ENCODE measurements around the gene SRM. TPM values are rescaled to one million over a fixed set of nuclear protein-coding genes. Genes with fewer than 3 reads are reported as not detected.

The SRM gene
- total and polyA plus RNA-seq, 2 of the 4 experiments (the other 2 are of a cell fraction) = 23.1 to 160 TPM

DNA sequence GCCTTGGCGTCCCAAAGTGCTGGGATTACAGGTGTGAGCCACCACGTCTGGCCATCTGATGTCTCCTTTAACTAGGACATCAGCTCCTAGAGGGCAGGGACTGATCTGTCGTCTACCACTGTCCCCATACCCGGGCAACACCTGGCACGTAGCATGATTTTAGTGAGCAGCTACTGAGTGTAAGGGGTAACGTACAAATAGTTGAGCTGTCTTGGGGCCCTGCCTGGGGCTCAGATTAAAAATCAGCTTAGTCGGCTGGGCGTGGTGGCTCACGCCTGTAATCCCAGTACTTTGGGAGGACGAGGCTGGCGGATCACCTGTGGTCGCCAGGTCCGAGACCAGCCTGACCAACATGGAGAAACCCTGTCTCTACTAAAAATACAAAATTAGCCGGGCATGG is 1.8 kb downstream of the SRM start:
- Histone ChIP-seq H3K14ac (replicated peaks; ENCODE audit: low read depth, low read length) (no peak overlapping the region), H3K18ac (ENCODE audit: low read depth, low read length) (no peak overlapping the region), H3K4me3 (ENCODE audit: insufficient read depth, low read depth, low read length) (no peak overlapping the region), H4K5ac (ENCODE audit: low read depth, low read length) (no peak overlapping the region), H2AK9ac (replicated peaks; ENCODE audit: low read depth, low read length, poor library complexity) (peak overlapping the region; percentile 78), H3K36me3 (ENCODE audit: control insufficient read depth, insufficient read depth, low read length) (peaks cover 17% of the 10 kb centered on the region), H2BK5ac (ENCODE audit: low read depth, low read length, poor library complexity, severe bottlenecking) (no peak overlapping the region), H3K4me1 (ENCODE audit: control insufficient read depth, insufficient read depth, low read length) (peaks cover 8% of the 10 kb centered on the region), H3K4ac (ENCODE audit: low read depth, low read length) (no peak overlapping the region), H4K91ac (ENCODE audit: insufficient read depth, low read depth, low read length) (no peak overlapping the region), H2AFZ (replicated peaks; ENCODE audit: low read length, poor library complexity) (no peak overlapping the region), H3K9ac (ENCODE audit: low read depth, low read length) (no peak overlapping the region), H4K20me1 (ENCODE audit: insufficient read depth, low read length) (peaks cover 20% of the 10 kb centered on the region), H3K56ac (ENCODE audit: extremely low read depth, insufficient read depth, low read length) (no peak overlapping the region), H3K9me3 (ENCODE audit: control insufficient read depth, insufficient read depth, low read length) (no peaks in the 10 kb centered on the region), H3K79me1 (ENCODE audit: low read depth in 1 of 2, low read length in 2 of 2) (peaks cover 24 to 48% of the 10 kb centered on the region in 2 experiments), H3K4me2 (ENCODE audit: low read depth, low read length) (no peak overlapping the region), H2BK120ac (ENCODE audit: low read depth, low read length) (no peak overlapping the region), H2AK5ac (ENCODE audit: low read depth, low read length) (no peak overlapping the region), H3K27me3 (ENCODE audit: control insufficient read depth, insufficient read depth, low read length) (no peaks in the 10 kb centered on the region), H3K9me1 (ENCODE audit: insufficient read depth, low read length) (peaks cover 8% of the 10 kb centered on the region; the same call in 1 of the 2 replicates), H4K8ac (ENCODE audit: low read depth in 2 of 2, low read length in 2 of 2) (no peak overlapping the region), H3K23ac (ENCODE audit: low read depth, low read length) (no peak overlapping the region), H2BK15ac (ENCODE audit: low read depth, low read length) (no peak overlapping the region), H3K27ac (ENCODE audit: insufficient read depth, low read length) (no peak overlapping the region), H2BK20ac (ENCODE audit: low read depth, low read length) (no peak overlapping the region)
- intact Hi-C loops (cut with micrococcal nuclease) = no loop called here
- TF ChIP-seq, protein P1, sequence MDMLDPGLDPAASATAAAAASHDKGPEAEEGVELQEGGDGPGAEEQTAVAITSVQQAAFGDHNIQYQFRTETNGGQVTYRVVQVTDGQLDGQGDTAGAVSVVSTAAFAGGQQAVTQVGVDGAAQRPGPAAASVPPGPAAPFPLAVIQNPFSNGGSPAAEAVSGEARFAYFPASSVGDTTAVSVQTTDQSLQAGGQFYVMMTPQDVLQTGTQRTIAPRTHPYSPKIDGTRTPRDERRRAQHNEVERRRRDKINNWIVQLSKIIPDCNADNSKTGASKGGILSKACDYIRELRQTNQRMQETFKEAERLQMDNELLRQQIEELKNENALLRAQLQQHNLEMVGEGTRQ (IDR thresholded peaks at IDR 0.05; ENCODE audit: low read depth, low read length) = no peak
- TF ChIP-seq RAD21 (IDR thresholded peaks at IDR 0.05; ENCODE audit: low read length) (no peak), RFX5 (IDR thresholded peaks at IDR 0.05; ENCODE audit: low read depth, low read length) (no peak), FOS (IDR thresholded peaks at IDR 0.05; ENCODE audit: low read depth, low read length) (no peak), MAZ (IDR thresholded peaks at IDR 0.05; ENCODE audit: borderline replicate concordance, low read depth, low read length) (no peak), CEBPB (IDR thresholded peaks at IDR 0.05; ENCODE audit: low read depth, low read length) (no peak), POLR2A (IDR thresholded peaks at IDR 0.05; ENCODE audit: low read depth, low read length) (no peak), CHD1 (IDR thresholded peaks at IDR 0.05; ENCODE audit: low read depth, low read length) (no peak)
- TF ChIP-seq, protein P2, sequence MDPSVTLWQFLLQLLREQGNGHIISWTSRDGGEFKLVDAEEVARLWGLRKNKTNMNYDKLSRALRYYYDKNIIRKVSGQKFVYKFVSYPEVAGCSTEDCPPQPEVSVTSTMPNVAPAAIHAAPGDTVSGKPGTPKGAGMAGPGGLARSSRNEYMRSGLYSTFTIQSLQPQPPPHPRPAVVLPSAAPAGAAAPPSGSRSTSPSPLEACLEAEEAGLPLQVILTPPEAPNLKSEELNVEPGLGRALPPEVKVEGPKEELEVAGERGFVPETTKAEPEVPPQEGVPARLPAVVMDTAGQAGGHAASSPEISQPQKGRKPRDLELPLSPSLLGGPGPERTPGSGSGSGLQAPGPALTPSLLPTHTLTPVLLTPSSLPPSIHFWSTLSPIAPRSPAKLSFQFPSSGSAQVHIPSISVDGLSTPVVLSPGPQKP (IDR thresholded peaks at IDR 0.05; ENCODE audit: borderline replicate concordance, low read depth, low read length) = no peak
- TF ChIP-seq, protein P3, sequence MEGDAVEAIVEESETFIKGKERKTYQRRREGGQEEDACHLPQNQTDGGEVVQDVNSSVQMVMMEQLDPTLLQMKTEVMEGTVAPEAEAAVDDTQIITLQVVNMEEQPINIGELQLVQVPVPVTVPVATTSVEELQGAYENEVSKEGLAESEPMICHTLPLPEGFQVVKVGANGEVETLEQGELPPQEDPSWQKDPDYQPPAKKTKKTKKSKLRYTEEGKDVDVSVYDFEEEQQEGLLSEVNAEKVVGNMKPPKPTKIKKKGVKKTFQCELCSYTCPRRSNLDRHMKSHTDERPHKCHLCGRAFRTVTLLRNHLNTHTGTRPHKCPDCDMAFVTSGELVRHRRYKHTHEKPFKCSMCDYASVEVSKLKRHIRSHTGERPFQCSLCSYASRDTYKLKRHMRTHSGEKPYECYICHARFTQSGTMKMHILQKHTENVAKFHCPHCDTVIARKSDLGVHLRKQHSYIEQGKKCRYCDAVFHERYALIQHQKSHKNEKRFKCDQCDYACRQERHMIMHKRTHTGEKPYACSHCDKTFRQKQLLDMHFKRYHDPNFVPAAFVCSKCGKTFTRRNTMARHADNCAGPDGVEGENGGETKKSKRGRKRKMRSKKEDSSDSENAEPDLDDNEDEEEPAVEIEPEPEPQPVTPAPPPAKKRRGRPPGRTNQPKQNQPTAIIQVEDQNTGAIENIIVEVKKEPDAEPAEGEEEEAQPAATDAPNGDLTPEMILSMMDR (conservative IDR thresholded peaks at IDR 0.05; ENCODE audit: low read depth, low read length) = no peak
- ATAC-seq (ENCODE audit: low read depth) (no peak), DNase-seq (no peak)
- 90% methylated on average over 11 of the region's 14 CpGs; no CpG with 5 or more reads in 1 of the 2 experiments for WGBS, 2 experiments (ENCODE audit: extremely low coverage in 2 of 2, insufficient read length in 1 of 2)
- POLR2A ChIA-PET (ENCODE audit: unreplicated experiment) = interaction anchor here (0.6 kb wide), 1 partner anchor 764 kb away, joined by 3 read pairs; no protein-coding TSS in a partner anchor
- BruUV-seq (replicated peaks) = no TSS peak
- dilution Hi-C loops (cut with HindIII; ENCODE audit: low sequenced_read_pairs, unreplicated experiment) = no loop called here
- in situ Hi-C loops (cut with MboI; ENCODE audit: low sequenced_read_pairs) = no loop called here
- CTCF ChIA-PET = interaction anchor here (1.4 kb wide), 1 partner anchor 20 kb away, joined by 5 read pairs; no protein-coding TSS in a partner anchor

All from IMR-90 (cell line).